ENCODE results near the gene GPR55. TPM values are rescaled to one million over a fixed set of nuclear protein-coding genes. Genes with fewer than 3 reads are reported as not detected.

The GPR55 gene
- polyA plus RNA-seq, 1 donor (not counting 4 experiments of a cell fraction or from before 2014, with no cell fraction given), result not detected

DNA sequence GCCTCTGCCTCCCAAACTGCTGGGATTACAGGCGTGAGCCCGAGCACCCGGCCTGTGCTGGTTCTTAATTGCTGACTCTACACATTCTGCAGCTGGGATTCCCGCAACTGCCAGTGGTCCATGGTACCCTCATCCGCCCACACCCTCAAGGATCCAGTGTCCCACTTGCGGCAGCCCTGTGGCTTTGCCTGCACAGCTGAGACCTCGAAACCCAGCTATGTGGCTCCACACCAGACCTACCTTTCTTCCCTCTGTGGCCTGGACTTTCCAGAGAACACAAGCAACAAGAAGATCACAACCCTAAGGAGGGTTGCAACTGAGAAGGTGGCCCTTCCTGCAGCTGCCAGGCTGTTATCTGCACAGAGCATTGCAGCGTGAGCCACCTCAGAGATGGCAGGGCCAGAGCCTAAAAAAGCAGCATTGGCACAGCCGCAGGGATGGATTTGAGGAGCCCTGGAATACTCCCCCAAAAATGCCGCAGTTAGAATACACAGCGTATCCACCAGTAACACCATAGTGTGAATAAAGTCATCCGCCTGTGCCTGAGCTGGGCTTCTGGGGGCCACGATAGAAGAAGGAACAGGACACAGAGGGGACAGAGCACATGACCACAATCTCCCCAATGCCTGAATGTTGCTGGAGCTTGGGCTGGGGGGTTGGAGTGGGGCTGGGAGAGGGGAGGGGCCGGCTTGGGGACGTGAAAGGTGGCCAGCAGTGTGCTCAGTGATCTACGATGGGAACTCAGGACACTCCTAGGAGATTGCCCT, 1.9 kb downstream of the GPR55 start:
- no peak overlapping the region for H3K9ac ChIP-seq (ENCODE audit: control insufficient read depth, extremely low read depth, insufficient read depth, low read length)
- peaks cover 5% of the 10 kb centered on the region for H3K4me1 ChIP-seq (ENCODE audit: control insufficient read depth, extremely low read depth, insufficient read depth, low read length)
- FAIRE-seq (no peak), DNase-seq (ENCODE audit: low read depth, low spot score) (no peak)
- H3K9me1 ChIP-seq (ENCODE audit: control insufficient read depth, extremely low read depth, insufficient read depth, low read length), result no peaks in the 10 kb centered on the region
- no peak overlapping the region for H3K4me3 ChIP-seq (ENCODE audit: control insufficient read depth in 2 of 3, extremely low read depth in 1 of 3, insufficient read depth in 2 of 3, low read depth in 1 of 3, low read length in 3 of 3)
- no peaks in the 10 kb centered on the region for H3K79me2 ChIP-seq (ENCODE audit: control insufficient read depth, insufficient read depth, low read length)
- H4K20me1 ChIP-seq (ENCODE audit: control insufficient read depth, extremely low read depth, insufficient read depth, low read length), result no peaks in the 10 kb centered on the region
- dilution Hi-C loops (cut with MboI; ENCODE audit: extremely low pct_ligation_motif_present, low sequenced_read_pairs), result no loop called here
- TF ChIP-seq EZH2 (IDR thresholded peaks at IDR 0.05; ENCODE audit: low read length), result no peak
- TF ChIP-seq, protein P1, sequence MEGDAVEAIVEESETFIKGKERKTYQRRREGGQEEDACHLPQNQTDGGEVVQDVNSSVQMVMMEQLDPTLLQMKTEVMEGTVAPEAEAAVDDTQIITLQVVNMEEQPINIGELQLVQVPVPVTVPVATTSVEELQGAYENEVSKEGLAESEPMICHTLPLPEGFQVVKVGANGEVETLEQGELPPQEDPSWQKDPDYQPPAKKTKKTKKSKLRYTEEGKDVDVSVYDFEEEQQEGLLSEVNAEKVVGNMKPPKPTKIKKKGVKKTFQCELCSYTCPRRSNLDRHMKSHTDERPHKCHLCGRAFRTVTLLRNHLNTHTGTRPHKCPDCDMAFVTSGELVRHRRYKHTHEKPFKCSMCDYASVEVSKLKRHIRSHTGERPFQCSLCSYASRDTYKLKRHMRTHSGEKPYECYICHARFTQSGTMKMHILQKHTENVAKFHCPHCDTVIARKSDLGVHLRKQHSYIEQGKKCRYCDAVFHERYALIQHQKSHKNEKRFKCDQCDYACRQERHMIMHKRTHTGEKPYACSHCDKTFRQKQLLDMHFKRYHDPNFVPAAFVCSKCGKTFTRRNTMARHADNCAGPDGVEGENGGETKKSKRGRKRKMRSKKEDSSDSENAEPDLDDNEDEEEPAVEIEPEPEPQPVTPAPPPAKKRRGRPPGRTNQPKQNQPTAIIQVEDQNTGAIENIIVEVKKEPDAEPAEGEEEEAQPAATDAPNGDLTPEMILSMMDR (optimal IDR thresholded peaks at IDR 0.05 in 1 of 3, IDR thresholded peaks at IDR 0.05 in 1 of 3, conservative IDR thresholded peaks at IDR 0.05 in 1 of 3; ENCODE audit: extremely low read depth in 1 of 3, insufficient read depth in 2 of 3, low read length in 3 of 3), result no peak
- no peaks in the 10 kb centered on the region for H3K27me3 ChIP-seq (ENCODE audit: control insufficient read depth, extremely low read depth, insufficient read depth, low read length)
- H3K27ac ChIP-seq (ENCODE audit: control insufficient read depth, insufficient read depth, low read length), result no peak overlapping the region
- no peak overlapping the region for H3K4me2 ChIP-seq (ENCODE audit: control insufficient read depth, extremely low read depth, insufficient read depth, low read depth, low read length)
- no peak overlapping the region for H2AFZ ChIP-seq (ENCODE audit: control insufficient read depth, low read length)
- no peaks in the 10 kb centered on the region for H3K9me3 ChIP-seq (ENCODE audit: control insufficient read depth, low read depth, low read length)
- no peaks in the 10 kb centered on the region for H3K36me3 ChIP-seq (ENCODE audit: control insufficient read depth in 2 of 2, extremely low read depth in 1 of 2, insufficient read depth in 2 of 2, low read length in 2 of 2)

DNA sequence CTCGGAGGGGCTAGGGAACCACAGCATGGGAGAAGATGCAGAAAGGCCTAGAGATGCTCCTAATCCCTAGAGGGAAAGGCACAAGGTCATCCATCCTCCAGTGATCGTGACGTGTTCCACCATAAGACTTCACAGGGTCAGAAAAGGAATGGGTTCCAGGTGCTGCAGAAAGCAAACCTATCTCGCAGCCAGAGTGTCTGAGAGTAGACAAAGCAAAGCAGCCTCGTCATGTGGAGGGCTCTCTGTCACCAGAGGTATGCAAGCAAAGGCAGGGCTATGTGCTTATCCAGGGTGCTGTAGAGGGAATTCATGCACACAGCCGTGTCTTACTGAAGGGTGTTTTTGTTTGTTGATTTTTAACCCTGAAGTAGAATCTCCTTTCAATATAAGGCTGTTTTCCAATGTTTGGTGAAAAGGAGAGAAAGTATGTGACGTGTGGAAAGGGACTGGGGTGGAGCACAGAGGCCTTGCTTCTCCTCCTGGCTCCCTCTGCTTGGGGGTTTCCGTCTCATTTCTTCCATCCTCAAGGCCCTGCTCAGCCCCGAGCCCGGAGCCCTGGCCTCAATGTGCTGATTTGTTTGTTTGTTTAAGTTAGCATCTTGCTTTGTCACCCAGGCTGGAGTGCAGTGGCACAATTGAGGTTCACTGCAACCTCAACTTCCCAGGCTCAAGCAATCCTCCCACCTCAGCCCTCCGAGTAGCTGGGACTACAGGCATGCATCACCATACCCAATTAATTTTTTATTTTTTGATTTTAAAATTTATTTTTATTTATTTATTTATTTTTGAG, 3.0 kb downstream of the GPR55 start:
- TF ChIP-seq, protein P1 (optimal IDR thresholded peaks at IDR 0.05 in 1 of 3, IDR thresholded peaks at IDR 0.05 in 1 of 3, conservative IDR thresholded peaks at IDR 0.05 in 1 of 3; ENCODE audit: extremely low read depth in 1 of 3, insufficient read depth in 2 of 3, low read length in 3 of 3), result no peak
- H3K79me2 ChIP-seq (ENCODE audit: control insufficient read depth, insufficient read depth, low read length), result no peaks in the 10 kb centered on the region
- dilution Hi-C loops (cut with MboI; ENCODE audit: extremely low pct_ligation_motif_present, low sequenced_read_pairs), result no loop called here
- H3K9ac ChIP-seq (ENCODE audit: control insufficient read depth, extremely low read depth, insufficient read depth, low read length), result no peak overlapping the region
- H2AFZ ChIP-seq (ENCODE audit: control insufficient read depth, low read length), result no peak overlapping the region
- H4K20me1 ChIP-seq (ENCODE audit: control insufficient read depth, extremely low read depth, insufficient read depth, low read length), result no peaks in the 10 kb centered on the region
- H3K9me3 ChIP-seq (ENCODE audit: control insufficient read depth, low read depth, low read length), result no peaks in the 10 kb centered on the region
- no peak overlapping the region for H3K4me3 ChIP-seq (ENCODE audit: control insufficient read depth in 2 of 3, extremely low read depth in 1 of 3, insufficient read depth in 2 of 3, low read depth in 1 of 3, low read length in 3 of 3)
- H3K9me1 ChIP-seq (ENCODE audit: control insufficient read depth, extremely low read depth, insufficient read depth, low read length), result no peaks in the 10 kb centered on the region
- H3K4me2 ChIP-seq (ENCODE audit: control insufficient read depth, extremely low read depth, insufficient read depth, low read depth, low read length), result no peak overlapping the region
- no peak overlapping the region for H3K27ac ChIP-seq (ENCODE audit: control insufficient read depth, insufficient read depth, low read length)
- no peaks in the 10 kb centered on the region for H3K27me3 ChIP-seq (ENCODE audit: control insufficient read depth, extremely low read depth, insufficient read depth, low read length)
- no peak for FAIRE-seq
- DNase-seq (ENCODE audit: low read depth, low spot score), result no peak
- H3K4me1 ChIP-seq (ENCODE audit: control insufficient read depth, extremely low read depth, insufficient read depth, low read length), result peaks cover 5% of the 10 kb centered on the region
- no peaks in the 10 kb centered on the region for H3K36me3 ChIP-seq (ENCODE audit: control insufficient read depth in 2 of 2, extremely low read depth in 1 of 2, insufficient read depth in 2 of 2, low read length in 2 of 2)
